Fibroblast of the aortic adventitia (primary cell): ENCODE data around the gene BRCC3. TPM values are rescaled to one million over a fixed set of nuclear protein-coding genes. Genes with fewer than 3 reads are reported as not detected.

ENCODE experiments used
- DNase-seq: peaks from one replicate; pipeline ENCODE4 v3.0.0-alpha.2; 2010; ENCODE audit warnings: low read depth
- H3K4me3 ChIP-seq: 2 replicates; pipeline ENCODE4 v1.5.1; 2011; ENCODE audit warnings: low read depth, mild to moderate bottlenecking, control low read depth, low read length, moderate library complexity
- CTCF ChIP-seq: IDR thresholded peaks from 2 replicates; pipeline ENCODE4 v1.5.1; 2011; ENCODE audit warnings: mild to moderate bottlenecking, low read length, control low read depth, inconsistent platforms; ENCODE audit not compliant: insufficient read depth
- total RNA-seq: library from RNA; depleted of rRNA; stranded (reverse); fragments of >200 nt; gene quantifications from 2 replicates; pipeline ENCODE4 v1.2.3, GENCODE V29; 2012; ENCODE audit warnings: low replicate concordance

Gene BRCC3
- total RNA-seq, 1 donor: 17.4 TPM

DNA sequence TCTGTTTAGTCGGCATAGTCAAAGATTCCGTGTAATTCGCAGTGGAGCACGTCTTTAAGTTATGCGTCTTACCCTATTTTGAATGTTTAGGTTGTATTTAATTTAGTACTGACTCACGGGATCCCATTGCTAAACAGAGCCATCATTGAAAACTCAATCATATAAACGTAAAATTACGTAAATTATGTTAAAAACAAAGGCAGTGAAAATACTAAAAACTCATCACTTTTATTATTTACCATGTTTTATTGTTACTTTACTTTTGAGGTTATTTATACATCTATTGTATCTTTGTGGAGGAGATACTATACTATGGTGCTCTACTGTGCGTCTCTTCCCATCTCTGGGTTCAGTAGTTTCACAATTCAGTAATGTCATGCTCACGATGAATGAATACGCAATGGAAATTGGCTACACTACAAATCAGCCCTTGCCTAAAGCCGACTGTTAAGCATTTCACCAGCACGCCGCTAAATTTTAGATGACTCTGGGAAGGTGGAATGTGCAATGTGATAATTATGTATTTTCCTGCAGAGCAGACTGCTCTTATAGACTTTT lies 43.7 kb upstream of the BRCC3 start:
- peak overlapping the region; percentile 67 for H3K4me3 ChIP-seq
- no peak for TF ChIP-seq CTCF
- DNase-seq: peak; percentile 86

DNA sequence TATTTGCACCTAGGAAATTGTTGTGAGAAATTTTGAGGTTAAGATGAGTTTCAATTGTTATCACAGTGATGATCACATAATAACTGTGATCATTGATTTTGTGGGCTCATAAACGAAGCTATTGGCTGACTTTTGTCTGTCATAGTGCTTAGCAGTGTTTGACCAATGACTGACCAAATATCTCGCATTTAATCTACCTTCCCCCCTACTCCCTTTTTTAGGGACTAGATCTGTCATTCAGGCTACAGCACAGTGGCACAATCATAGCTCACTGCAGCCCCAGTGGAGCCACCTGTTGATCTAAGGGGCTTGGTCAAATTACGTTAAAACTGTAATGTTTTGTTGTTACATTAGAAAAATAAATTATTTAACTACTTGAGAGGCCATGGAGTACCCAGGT lies 43.2 kb upstream of the BRCC3 start:
- TF ChIP-seq CTCF: no peak
- DNase-seq: no peak
- H3K4me3 ChIP-seq: peak overlapping the region; percentile 23

- peak; percentile 51 for DNase-seq
- no peak overlapping the region for H3K4me3 ChIP-seq
- TF ChIP-seq CTCF: no peak
These were observed 42.4 kb upstream of the BRCC3 start for GRCh38 chrX:155028877-155029291.

DNA sequence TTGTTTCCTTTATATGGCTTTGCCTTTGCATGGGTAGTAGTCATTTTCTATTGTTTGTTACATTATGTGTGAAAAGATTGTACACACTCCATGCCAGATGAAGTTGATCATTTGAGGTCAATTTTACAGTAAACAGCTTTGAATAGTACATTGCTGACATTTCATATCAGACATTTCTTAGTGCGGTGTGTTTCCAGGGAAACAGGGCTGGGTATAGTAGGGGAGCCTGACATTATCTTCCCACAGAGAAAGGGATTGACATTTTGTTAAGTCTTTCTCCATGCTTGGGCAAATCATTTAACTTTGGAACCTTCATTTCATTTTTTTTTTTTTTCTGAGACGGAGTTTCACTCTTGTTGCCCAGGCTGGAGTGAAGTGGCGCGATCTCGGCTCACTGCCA lies 39.7 kb upstream of the BRCC3 start:
- no peak for DNase-seq
- TF ChIP-seq CTCF: no peak
- no peak overlapping the region for H3K4me3 ChIP-seq

GRCh38 chrX:155035688-155036087 lies 35.6 kb upstream of the BRCC3 start:
- no peak overlapping the region for H3K4me3 ChIP-seq
- TF ChIP-seq CTCF: no peak
- no peak for DNase-seq

GRCh38 chrX:155046129-155046810 lies 25.0 kb upstream of the BRCC3 start:
- no peak for TF ChIP-seq CTCF
- no peak overlapping the region for H3K4me3 ChIP-seq
- DNase-seq: no peak
